Activated CD4-positive, alpha-beta T cell treated with anti-CD3 and anti-CD28 coated beads for 24 hours (primary cell): ENCODE measurements around the gene PCNX1.

Experiments
- DNase-seq, 2 donors: peaks; one replicate each; pipeline ENCODE4 v3.0.0-alpha.2; 2020; ENCODE audit warnings: low read depth in 2 of 2

Gene PCNX1

GRCh38 chr14:71076462-71077092 is 169.3 kb downstream of the PCNX1 start:
- DNase-seq, result no peak

- no peak for DNase-seq
These were observed 171.2 kb downstream of the PCNX1 start for GRCh38 chr14:71078500-71078899.

- DNase-seq, result no peak
These were observed 179.3 kb downstream of the PCNX1 start for GRCh38 chr14:71086567-71086966.

DNA sequence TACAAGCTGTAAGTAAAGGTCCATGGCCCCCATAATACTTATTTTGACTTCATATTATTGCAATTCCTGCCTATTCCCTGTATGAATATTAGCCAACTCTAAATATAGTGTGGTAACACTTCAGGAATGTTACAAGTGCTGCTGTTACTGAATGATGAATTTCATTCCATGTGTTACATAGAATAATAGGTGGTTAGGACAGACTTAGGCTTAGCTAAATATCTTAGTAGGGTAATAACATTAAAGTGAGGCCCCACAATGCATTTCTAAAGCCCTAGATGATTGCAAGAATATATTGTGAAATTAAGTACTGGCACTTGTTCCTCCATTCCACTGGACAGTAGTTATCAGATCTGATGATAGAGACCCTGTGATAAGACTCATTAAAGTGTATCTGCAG is 182.7 kb downstream of the PCNX1 start:
- DNase-seq, result no peak

DNA sequence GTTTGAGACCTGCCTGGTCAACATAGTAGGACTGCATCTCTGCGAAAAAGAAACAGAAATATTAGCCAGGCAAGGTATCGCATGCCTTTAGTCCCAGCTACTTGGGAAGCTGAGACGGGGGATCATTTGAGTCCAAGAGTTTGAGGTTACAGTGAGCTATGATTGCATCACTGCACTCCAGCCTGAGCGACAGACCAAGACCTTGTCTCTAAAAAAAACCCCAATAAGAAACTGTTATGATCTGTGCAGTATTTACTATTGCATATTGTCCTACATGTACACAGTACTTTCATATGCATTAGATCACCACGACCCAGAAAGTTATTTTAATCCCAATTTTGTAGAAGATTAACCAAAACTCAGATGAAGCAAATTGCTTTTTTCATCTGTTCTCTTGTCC is 187.5 kb downstream of the PCNX1 start:
- no peak for DNase-seq

DNA sequence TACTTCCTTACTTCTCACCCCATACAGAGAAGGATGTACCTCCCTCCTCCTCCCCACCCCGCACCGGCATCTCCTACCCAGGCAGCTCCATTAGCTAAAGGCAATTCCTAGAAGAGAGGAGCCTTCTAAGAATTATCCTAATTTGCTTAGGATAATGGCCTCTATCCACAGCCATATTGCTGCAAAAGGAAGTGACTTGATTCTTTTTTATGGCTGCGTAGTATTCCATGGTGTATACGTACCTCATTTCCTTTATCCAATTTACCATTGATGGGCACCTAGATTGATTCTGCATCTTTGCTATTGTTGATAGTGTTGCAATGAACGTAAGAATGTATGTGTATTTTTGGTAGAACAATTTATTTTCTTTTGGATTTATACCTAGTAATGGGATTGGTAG is 189.7 kb downstream of the PCNX1 start:
- no peak for DNase-seq

DNA sequence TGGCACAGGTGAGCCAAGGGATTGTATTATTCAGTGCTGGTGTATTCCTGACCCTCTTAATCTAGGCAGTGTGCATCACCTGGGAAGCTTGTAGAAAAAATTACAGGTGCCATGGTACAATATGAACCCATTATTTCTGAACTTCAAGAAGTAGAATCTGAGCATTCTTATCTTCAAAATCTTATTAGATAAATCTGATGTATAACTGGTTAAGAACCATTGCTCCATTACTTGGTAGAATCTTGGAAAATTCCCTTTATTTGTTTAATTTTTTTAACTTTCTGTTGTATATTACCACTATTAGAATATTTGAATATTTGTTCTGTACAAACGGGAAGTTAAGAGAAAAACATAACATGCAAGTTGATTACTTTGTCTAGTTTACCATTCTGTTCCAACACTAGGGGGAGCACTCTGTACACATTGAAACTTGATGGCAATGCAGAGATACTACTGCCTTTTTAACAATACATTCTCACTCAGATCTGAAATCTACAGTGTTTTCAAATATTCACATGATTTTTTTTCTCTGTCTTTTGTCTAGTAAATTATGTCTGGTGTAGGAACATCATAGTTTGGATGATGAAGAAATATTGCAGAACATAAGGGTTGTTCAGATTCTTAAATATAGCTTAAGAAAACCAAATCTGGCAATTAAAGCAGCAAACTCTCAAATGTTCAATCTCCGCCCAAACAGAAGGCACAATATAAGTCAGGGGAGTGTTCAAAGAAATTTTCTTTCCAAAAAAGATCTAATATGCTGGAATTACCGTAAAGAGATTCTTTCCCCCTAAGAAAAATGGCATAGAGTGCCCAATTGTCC is 196.6 kb downstream of the PCNX1 start:
- peak in 1 of 2 donors; percentile 11 for DNase-seq

GRCh38 chr14:71105177-71105576 is 197.9 kb downstream of the PCNX1 start:
- DNase-seq, result no peak

- no peak for DNase-seq
These were observed 200.7 kb downstream of the PCNX1 start for GRCh38 chr14:71107921-71108320.

GRCh38 chr14:71108398-71109119 is 201.3 kb downstream of the PCNX1 start:
- no peak for DNase-seq

- DNase-seq, result no peak
These were observed 206.1 kb downstream of the PCNX1 start for GRCh38 chr14:71113376-71113775.

GRCh38 chr14:71114565-71114964 is 207.3 kb downstream of the PCNX1 start:
- no peak for DNase-seq

DNA sequence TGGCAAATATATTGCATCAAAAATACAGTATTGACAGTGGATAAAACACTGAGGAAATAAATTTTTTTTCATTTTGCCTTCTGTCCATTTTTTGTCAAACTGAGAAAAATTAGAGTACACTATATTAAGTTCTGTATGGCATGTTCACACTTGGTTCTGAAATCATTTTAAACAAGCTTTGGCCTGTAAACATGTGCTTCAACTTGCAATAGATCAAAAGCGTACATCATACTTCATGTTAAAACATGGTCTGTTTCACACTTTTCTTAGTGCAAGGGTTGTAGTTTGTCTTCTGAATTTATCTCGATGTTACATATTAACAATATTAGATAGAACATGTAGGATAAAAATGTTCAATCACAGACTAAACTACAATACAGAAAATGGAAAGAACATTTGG is 208.0 kb downstream of the PCNX1 start:
- DNase-seq, result no peak

- DNase-seq, result no peak
These were observed 208.7 kb downstream of the PCNX1 start for GRCh38 chr14:71115821-71116567.

DNA sequence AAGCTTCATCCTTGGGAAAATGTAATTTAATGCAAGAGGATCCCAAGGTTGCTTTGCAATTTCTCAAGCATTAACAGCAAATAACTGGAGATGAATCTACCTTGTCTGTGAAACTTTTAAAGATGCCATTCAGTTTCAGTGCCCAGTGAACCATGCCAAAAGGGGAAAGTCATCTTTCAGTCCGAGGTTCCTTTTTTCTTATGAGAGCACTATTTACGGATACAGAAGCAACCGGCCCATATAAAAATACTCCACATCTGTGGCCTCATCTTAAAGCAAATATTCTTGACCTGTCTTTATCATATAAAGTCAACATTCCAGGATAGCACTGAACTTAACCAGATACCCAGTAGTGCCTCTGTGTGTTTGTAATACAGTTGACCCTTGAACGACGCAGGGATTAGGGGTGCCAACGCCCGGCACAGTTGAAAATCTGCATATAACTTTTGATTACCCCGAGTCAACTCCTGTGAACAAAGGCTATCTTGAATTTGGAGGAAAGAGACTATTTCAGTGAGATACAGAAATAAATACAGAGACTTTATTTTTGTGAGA is 209.4 kb downstream of the PCNX1 start:
- DNase-seq, result no peak

- no peak for DNase-seq
These were observed 210.8 kb downstream of the PCNX1 start for GRCh38 chr14:71117839-71118743.

DNA sequence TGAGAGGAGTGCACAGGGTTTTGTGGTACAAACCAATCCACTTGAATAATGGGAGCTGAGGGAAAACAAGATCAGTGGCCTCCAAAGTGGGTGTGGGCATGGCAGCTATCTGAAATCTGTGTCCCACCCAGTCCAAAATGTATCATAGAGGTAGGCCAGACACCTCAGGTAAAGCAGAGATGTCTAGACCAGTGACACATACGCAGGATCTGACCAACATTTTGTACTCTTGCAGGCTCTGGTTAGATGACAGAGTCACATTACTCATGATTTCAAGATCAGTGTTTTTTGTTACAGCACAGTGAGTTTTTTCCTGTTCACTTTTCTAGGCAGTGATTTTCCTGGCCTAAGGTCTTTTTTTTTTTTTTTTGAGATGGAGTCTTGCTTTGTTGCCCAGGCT is 211.8 kb downstream of the PCNX1 start:
- no peak for DNase-seq

GRCh38 chr14:71119832-71120231 is 212.6 kb downstream of the PCNX1 start:
- DNase-seq, result no peak

GRCh38 chr14:71121001-71121400 is 213.7 kb downstream of the PCNX1 start:
- no peak for DNase-seq

- no peak for DNase-seq
These were observed 214.5 kb downstream of the PCNX1 start for GRCh38 chr14:71121711-71122110.
